ENCODE data around the gene UCHL1. TPM values are rescaled to one million over a fixed set of nuclear protein-coding genes. Genes with fewer than 3 reads are reported as not detected.

The UCHL1 gene
- total and polyA plus RNA-seq, 2 of the 13 experiments (the other 11 are each of a cell fraction or from before 2014, with no cell fraction given) = not detected

- TF ChIP-seq ZNF687 (CRISPR knock-in tag; IDR thresholded peaks at IDR 0.05) = peak; percentile 81
- 0 out of 2 replicates have a peak, but pooled peaks have one; percentile 25 for TF ChIP-seq ATF7-NPFF (CRISPR knock-in tag; IDR thresholded peaks at IDR 0.05; ENCODE audit: low read depth)
- TF ChIP-seq, protein P1, sequence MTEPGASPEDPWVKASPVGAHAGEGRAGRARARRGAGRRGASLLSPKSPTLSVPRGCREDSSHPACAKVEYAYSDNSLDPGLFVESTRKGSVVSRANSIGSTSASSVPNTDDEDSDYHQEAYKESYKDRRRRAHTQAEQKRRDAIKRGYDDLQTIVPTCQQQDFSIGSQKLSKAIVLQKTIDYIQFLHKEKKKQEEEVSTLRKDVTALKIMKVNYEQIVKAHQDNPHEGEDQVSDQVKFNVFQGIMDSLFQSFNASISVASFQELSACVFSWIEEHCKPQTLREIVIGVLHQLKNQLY (CRISPR knock-in tag; IDR thresholded peaks at IDR 0.05) = no peak
- no peak for TF ChIP-seq ZSCAN12 (CRISPR knock-in tag; IDR thresholded peaks at IDR 0.05)
- TF ChIP-seq ARID4A (CRISPR knock-in tag; IDR thresholded peaks at IDR 0.05; ENCODE audit: borderline replicate concordance) = peak; percentile 74
- TF ChIP-seq ZSCAN31 (CRISPR knock-in tag; IDR thresholded peaks at IDR 0.05; ENCODE audit: low read depth) = no peak; the same call in 1 of the 2 replicates
- 0 out of 2 replicates have a peak, but pooled peaks have one; percentile 43 for TF ChIP-seq GATAD2A (CRISPR knock-in tag; IDR thresholded peaks at IDR 0.05)
- peak; percentile 76 for TF ChIP-seq IKZF5 (CRISPR knock-in tag; IDR thresholded peaks at IDR 0.05)
- no peak for TF ChIP-seq CERS6 (CRISPR knock-in tag; IDR thresholded peaks at IDR 0.05)
- TF ChIP-seq HES4 (CRISPR knock-in tag; IDR thresholded peaks at IDR 0.05; ENCODE audit: borderline replicate concordance) = no peak
- TF ChIP-seq ZBTB20 (CRISPR knock-in tag; IDR thresholded peaks at IDR 0.05; ENCODE audit: borderline replicate concordance, low read depth) = no peak
- TF ChIP-seq CENPBD1 (CRISPR knock-in tag; IDR thresholded peaks at IDR 0.05; ENCODE audit: borderline replicate concordance, low read depth) = no peak
- TF ChIP-seq MYC (CRISPR knock-in tag; IDR thresholded peaks at IDR 0.05; ENCODE audit: borderline replicate concordance) = peak; percentile 61; the same call in 1 of the 2 replicates
- TF ChIP-seq EZH2 (conservative IDR thresholded peaks at IDR 0.05; ENCODE audit: low read depth, low read length) = no peak
- peak; percentile 79 for TF ChIP-seq THAP11 (CRISPR knock-in tag; IDR thresholded peaks at IDR 0.05)
- peak; percentile 88 for TF ChIP-seq TAF1 (CRISPR knock-in tag; IDR thresholded peaks at IDR 0.05)
These were observed 42.4 kb upstream of the UCHL1 start, which contains the start of gene APBB2 (continued) for GRCh38 chr4:41214136-41214824.
